Colonic mucosa (tissue), 4 donors: Measurements from ENCODE around the gene TAS1R2. TPM values are rescaled to one million over a fixed set of nuclear protein-coding genes. Genes with fewer than 3 reads are reported as not detected.

Source experiments
- DNase-seq: peaks from one replicate; pipeline ENCODE4 v3.0.0-alpha.2; 2020
- H3K27ac ChIP-seq: fragments of 200-600 bp; one replicate; pipeline ENCODE4 v1.8.0; 2021
- H3K27me3 ChIP-seq: fragments of 200-600 bp; one replicate; pipeline ENCODE4 v1.8.0; 2021
- H3K36me3 ChIP-seq: fragments of 200-600 bp; one replicate; pipeline ENCODE4 v1.8.0; 2021
- H3K4me1 ChIP-seq: fragments of 200-600 bp; one replicate; pipeline ENCODE4 v1.8.0; 2021; ENCODE audit warnings: mild to moderate bottlenecking
- H3K4me3 ChIP-seq: fragments of 200-600 bp; one replicate; pipeline ENCODE4 v1.8.0; 2021
- H3K9ac ChIP-seq, 2 donors: one replicate each; pipeline ENCODE4 v1.7.0; 2013; ENCODE audit warnings: control low read depth in 2 of 2, low read depth in 2 of 2, low read length in 2 of 2
- H3K9me3 ChIP-seq: fragments of 200-600 bp; one replicate; pipeline ENCODE4 v1.8.0; 2021
- CTCF ChIP-seq: fragments of 200-600 bp; IDR thresholded peaks from one replicate; pipeline ENCODE4 v1.8.0; 2022; ENCODE audit warnings: antibody characterized with exemption, mild to moderate bottlenecking
- intact Hi-C: fragments of 100-400 bp; cut with DNase I; formaldehyde crosslinking; loops from one replicate; pipeline ENCODE4 v1.14.1; 2022
- total RNA-seq, 2 donors: library from RNA; stranded (reverse); fragmentation: NEBNext Ultra II Directional in 1 of 2; extraction: Animal tissue kit (Norgen Biotek cat#: 25700) in 1 of 2; gene quantifications; one replicate each; pipeline ENCODE4 v1.2.1, GENCODE V29; 2021
- donor health status: healthy.
- donor health status: DM: no; HTN: no; CAD: no.
- donor health status: DM: no; HTN: no; CAD: no.

The TAS1R2 gene
- total RNA-seq, 2 donors from 2014 or later: not detected

GRCh38 chr1:18902523-18903290 is 43.2 kb upstream of the TAS1R2 start, which contains the start of gene ALDH4A1:
Gene ALDH4A1 (minus strand): TSS chr1:18902555. CDS start chr1:18902523, 32 bp downstream.
- peak within 1 kb of the TSS; percentile 87 for H3K4me3 ChIP-seq
- no peaks in the 10 kb centered on the region for H3K36me3 ChIP-seq
- no peaks in the 10 kb centered on the region for H3K9me3 ChIP-seq
- peak within 1 kb of the TSS; percentile 68 for H3K27ac ChIP-seq
- H3K9ac ChIP-seq: peak within 1 kb of the TSS; percentile 75 to 83
- peak; percentile 99 for DNase-seq
- peaks cover 7% of the 10 kb centered on the region for H3K4me1 ChIP-seq
- H3K27me3 ChIP-seq: no peaks in the 10 kb centered on the region
- no peak for TF ChIP-seq CTCF
- intact Hi-C loops: loop anchor here (10.0 kb wide), 1 partner anchor 332 kb away; no protein-coding TSS in a partner anchor

GRCh38 chr1:18901952-18902522 is 42.6 kb upstream of the TAS1R2 start:
- Histone ChIP-seq H3K4me1 (peaks cover 7% of the 10 kb centered on the region), H3K9me3 (no peaks in the 10 kb centered on the region), H3K4me3 (peak overlapping the region; percentile 87), H3K9ac (peak overlapping the region; percentile 75 to 83), H3K36me3 (no peaks in the 10 kb centered on the region), H3K27ac (peak overlapping the region; percentile 68), H3K27me3 (no peaks in the 10 kb centered on the region)
- TF ChIP-seq CTCF: no peak
- DNase-seq: no peak
- intact Hi-C loops: loop anchor here (10.0 kb wide), 1 partner anchor 333 kb away; no protein-coding TSS in a partner anchor

- H3K27me3 ChIP-seq: no peaks in the 10 kb centered on the region
- H3K27ac ChIP-seq: no peak overlapping the region
- DNase-seq: no peak
- TF ChIP-seq CTCF: no peak
- intact Hi-C loops: loop anchor here (10.0 kb wide), 1 partner anchor 333 kb away; no protein-coding TSS in a partner anchor
- H3K9me3 ChIP-seq: no peaks in the 10 kb centered on the region
- no peaks in the 10 kb centered on the region for H3K36me3 ChIP-seq
- H3K4me1 ChIP-seq: peaks cover 7% of the 10 kb centered on the region
- no peak overlapping the region for H3K9ac ChIP-seq
- peak overlapping the region; percentile 87 for H3K4me3 ChIP-seq
Measured at GRCh38 chr1:18901147-18901951, 41.9 kb upstream of the TAS1R2 start.

- intact Hi-C loops: loop anchor here (10.0 kb wide), 1 partner anchor 334 kb away; no protein-coding TSS in a partner anchor
- no peak overlapping the region for H3K27ac ChIP-seq
- peaks cover 7% of the 10 kb centered on the region for H3K4me1 ChIP-seq
- H3K36me3 ChIP-seq: no peaks in the 10 kb centered on the region
- H3K9ac ChIP-seq: no peak overlapping the region
- no peak for DNase-seq
- H3K4me3 ChIP-seq: no peak overlapping the region
- H3K27me3 ChIP-seq: no peaks in the 10 kb centered on the region
- H3K9me3 ChIP-seq: no peaks in the 10 kb centered on the region
- TF ChIP-seq CTCF: no peak
Measured at GRCh38 chr1:18900303-18900841, 40.9 kb upstream of the TAS1R2 start.
